Activated CD8-positive, alpha-beta memory T cell treated with anti-CD3 and anti-CD28 coated beads, Interleukin-2, amount 50 U/mL, for 48 hours (primary cell): ENCODE measurements around the gene ABCC3.
"Not testable (repeated sequence)": the region's sequence is repeated elsewhere in the genome, so short reads cannot be mapped to it uniquely, and the experiment has no call there.

Experiments
- DNase-seq: peaks from one replicate; pipeline ENCODE4 v3.0.0-alpha.2; 2020

Gene ABCC3

DNA sequence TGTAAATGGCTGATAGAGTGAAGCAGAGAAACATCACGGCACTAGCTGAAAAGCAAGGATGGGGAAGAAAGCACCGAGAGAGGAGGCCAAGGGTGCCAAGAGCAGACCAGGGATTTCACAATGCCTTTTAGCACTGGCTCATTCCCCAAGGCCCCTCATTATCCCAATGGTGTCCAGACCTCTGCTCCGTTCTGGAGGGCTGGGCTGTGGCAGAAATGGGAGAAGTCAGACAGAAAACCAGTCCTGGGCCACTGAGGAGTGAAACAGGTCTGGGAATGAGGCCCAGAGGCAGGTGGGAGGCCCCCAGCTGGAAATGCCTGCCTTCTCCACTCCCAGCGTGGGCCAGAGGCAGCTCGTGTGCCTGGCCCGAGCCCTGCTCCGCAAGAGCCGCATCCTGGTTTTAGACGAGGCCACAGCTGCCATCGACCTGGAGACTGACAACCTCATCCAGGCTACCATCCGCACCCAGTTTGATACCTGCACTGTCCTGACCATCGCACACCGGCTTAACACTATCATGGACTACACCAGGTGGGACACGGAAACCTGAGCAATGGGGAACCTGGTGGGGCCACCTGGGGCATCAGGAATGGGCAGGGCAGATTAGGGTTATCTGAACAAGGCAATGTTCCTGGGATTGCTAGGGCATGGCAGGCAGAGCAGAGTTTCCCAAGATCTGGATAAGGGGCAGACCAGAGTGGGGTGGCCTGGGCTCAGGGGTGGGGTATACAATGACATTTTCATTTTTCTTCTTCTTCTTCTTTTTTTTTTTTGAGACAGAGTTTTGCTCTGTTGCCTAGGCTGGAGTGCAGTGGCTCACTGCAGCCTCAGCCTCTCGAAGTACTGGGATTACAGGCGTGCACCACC is 52.8 kb downstream of the ABCC3 start:
- no peak for DNase-seq

DNA sequence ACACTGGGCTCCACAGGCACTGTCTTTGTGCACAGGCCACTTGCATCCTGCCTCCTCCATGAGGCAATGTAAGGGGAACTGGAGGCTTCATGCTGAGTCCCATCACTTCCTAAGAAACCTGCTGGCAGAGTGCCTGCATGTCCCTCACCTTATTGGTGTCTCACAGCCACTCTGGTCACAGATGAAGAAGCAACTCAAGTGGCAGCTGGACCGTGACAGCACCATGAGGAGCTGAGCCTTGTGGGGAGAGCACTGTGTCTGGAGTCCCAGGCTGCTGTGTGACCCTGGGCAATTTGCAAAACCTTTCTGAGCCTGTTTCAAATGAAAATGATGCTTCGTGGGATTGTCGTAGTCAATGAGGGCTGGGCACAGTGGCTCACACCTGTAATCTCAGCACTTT is 53.6 kb downstream of the ABCC3 start:
- no peak for DNase-seq

DNA sequence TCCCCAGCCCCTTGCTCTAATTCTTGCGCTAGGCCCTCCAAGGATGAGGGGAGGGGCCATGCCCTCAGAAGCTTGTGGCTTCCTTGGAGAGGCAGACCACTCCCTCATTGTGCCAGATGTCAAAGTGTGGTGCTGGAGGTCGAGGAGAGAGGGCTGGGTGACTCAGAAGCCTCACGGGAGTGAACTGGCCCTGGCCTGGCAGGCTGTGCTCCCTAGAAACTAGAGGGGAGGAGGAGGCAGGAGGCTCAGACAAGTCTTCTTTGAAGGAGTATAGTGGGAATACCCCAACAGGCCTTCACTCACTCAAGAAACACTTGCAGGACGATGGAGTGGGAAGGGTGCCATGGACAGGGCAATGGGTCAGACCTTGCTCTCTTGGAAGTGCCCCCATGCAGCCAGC is 54.6 kb downstream of the ABCC3 start:
- DNase-seq: no peak

DNA sequence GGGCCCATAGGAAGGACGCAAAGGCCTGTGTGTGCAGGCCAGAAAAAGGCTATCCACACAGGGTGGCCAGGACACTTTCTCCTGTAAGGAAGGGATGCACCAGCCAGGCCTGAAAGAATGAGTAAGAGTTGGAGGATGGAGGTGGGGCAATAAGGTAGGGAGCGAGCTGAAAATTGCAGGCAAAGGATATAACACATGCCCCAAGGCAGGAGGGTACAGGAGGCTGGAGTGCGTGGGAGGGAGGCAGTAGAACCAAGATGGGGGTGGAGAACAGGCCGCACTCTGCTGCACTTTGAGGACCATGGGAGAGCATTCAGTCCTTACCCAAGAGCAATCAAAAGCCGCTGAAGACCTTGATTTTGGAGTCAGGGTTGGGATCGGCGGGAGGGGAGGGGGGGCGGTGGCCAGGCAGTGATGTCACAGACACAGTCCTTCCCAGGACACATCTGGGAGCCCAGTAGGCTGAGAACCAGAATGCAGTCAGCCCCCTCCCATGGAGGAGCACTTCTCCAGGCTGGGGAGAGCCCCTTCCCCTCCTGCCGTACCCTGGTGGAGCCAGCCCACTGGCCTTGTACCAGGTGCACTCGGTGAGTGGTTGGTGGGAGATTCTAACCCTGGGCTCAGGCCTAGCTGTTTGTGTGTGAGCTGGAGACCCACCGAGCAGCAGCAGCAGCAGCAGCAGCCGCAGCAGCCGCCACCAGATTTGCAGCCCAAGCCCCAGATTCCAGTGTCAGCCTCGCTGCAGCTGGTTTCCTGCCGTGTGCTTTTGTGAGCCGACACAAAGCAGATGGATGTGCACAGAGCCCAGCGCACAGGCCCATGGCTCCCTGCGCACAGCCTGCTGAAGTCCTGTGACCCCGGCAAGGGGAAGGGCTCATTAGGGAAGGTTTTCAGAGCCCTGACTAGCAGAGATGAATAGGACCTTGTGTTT is 55.5 kb downstream of the ABCC3 start:
- no peak for DNase-seq

DNA sequence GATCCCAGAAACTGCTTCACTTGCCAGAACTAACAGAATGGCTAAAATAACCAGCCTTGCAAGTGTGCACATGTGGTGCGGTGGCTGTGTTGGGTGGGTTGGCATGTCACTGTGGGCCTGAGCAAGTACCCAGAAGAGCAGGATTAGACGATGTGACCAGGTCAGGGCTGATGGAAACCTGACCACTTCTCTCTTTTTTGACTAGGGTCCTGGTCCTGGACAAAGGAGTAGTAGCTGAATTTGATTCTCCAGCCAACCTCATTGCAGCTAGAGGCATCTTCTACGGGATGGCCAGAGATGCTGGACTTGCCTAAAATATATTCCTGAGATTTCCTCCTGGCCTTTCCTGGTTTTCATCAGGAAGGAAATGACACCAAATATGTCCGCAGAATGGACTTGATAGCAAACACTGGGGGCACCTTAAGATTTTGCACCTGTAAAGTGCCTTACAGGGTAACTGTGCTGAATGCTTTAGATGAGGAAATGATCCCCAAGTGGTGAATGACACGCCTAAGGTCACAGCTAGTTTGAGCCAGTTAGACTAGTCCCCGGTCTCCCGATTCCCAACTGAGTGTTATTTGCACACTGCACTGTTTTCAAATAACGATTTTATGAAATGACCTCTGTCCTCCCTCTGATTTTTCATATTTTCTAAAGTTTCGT is 56.3 kb downstream of the ABCC3 start:
- no peak for DNase-seq

DNA sequence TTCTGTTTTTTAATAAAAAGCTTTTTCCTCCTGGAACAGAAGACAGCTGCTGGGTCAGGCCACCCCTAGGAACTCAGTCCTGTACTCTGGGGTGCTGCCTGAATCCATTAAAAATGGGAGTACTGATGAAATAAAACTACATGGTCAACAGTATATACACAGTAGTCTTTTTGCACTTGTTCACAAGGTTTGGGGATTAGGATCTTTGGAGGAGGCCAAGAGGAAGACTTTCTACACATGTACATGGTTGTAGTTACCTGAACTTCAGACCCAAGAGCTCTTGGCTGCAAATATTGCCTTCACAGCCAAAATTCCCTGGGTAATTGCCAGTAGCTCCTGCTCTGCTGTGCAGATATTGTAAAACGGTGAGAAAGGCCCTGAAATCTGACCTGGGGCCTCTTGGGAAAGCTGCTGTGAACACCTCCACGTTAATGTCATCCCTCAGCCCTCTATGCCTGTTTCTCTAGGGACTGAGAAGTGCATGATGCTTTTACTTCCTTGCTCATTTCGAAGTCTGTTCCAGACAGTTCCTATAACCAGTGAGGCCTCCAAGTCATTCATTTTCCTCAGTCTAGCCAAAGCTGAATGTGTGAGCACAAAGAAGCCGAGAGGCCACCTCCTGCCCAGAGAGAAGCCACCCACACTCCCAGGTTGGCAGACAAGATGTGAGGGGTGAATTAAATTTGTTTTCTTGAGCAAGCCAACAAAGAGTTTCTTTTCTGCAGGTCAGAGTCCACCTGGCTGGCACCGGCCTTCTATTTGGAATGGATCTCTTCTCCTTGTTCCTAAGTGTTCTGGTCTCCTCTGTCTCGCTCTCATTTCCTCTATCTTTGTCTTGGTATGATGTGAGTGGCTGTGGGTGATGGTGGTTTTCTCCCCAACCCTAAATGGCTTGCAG is 57.1 kb downstream of the ABCC3 start:
- no peak for DNase-seq

DNA sequence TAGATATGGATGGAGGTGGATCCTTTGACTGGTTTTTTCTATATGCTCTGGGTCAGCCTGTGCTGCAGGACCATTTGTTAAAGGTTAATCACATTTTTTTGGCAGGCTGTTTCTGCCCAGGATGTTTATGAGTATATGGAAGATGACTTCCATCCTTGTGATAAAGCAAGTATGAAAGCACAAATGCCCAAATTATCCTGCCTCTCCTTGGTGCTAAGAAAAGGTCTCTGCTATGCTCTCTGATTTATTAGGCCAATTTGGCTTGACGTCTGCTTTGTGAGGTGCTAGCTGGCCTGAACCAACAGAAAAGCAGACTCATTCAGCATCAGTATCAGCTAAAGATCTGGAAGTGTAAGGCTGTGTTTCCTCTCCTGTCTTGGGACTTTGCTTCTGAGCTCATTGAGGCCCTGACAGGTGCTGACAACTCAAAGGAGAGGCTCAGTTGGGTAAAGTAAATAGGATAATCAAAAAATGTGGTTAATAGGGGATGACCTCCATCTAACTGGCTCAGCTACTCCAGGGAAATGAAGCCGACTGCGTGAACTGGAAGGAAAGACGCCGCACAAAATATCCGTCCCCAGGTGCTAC is 57.9 kb downstream of the ABCC3 start:
- no peak for DNase-seq

DNA sequence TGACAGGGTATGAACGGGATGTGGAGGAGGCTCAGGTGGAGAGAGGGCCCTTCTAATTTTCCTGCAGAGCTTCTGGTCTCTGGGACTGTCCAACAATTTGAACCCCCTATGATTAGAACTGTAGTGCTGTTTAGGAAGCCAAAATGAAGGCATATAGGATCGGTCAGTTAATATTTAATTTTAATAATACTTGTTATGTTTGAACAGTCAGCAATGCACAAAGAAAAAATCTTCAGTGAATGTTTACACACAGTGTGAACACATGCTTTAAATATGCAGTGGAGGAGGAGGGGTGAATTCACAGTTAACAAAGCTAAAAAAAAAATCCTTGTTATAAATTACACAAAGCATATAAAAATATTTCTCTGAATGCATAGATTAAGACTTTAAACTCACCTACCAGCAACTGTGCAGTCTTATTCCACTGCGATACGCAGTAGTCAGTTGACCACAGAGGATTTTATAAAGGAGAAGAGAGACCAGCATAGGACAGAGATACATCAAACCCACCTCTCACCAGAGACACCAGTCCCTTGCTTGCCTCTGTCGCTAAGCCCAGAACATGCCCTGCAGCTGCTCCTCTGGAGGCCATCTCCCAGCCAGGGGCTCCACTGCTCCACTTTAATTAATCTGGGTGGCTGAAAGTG is 58.5 kb downstream of the ABCC3 start:
- DNase-seq: no peak

DNA sequence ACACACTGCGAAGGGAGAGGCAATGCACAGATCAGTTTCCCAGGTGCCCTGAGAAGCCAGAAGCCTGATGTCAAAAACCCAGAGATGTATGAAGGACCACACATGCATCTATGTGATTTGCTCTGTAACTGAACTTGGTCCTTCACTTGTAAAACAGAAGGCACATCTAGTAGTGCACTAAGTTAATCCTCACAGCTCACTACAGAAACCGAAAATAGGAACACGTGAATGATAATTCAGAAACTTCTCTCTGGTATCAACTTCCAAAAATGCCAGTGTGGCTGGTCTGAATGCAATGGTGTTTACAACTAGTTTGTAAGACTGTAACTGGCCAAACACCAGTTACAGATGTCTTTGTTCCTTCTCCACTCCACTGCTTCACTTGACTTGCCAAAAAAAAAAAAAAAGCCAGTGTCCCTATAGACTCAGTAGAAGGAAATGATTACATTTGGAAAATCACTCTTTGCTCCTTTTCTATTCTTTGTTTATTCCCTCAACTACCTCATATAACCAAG is 61.7 kb downstream of the ABCC3 start:
- DNase-seq: no peak

DNA sequence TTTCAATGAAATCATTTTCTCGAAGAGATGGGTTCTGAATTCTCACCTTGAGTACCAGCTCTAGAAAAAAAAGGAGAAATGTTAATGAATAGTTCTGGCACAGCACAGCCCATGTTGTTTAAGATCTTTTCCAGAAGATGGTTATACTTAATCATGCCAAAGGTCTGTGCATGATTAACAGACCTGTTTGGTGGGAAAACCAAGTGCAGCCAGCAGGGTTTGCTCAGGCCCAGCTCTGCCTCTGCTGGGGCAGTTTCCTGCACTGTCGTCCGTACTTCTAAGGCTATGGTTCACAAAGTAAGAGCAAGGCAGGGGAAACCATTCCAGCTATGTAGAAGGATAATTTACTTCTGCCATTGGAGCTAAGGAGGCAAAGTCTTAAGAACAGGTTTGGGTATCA is 62.4 kb downstream of the ABCC3 start:
- no peak for DNase-seq

DNA sequence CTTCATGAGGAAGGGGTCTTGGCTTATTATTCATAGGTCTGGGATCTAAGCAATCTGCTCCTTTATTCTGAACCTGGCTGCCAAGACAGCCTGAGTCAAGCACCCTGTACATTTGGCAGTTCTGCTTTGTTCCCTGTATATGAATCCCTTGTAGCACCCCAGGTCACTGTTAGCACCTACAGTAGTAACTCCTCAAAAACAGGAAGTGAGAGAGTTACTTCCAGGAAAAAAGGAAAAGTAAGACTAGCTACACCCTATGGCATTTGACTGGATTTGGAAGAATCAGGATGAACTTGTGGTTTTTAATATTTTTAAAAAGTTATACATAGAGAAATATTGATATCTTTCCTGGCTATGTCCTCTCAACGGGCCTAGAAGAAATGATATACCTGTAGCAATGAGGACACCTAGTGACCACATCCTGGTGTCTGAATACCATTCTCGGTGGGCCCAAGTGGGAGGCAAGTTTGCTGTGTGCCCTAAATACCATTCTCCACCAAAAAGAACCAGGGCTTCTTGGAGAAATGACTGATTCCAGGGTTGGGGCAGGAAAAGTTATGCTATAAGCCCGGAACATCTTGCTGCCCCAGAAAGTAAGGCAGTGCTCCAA is 63.1 kb downstream of the ABCC3 start:
- no peak for DNase-seq

DNA sequence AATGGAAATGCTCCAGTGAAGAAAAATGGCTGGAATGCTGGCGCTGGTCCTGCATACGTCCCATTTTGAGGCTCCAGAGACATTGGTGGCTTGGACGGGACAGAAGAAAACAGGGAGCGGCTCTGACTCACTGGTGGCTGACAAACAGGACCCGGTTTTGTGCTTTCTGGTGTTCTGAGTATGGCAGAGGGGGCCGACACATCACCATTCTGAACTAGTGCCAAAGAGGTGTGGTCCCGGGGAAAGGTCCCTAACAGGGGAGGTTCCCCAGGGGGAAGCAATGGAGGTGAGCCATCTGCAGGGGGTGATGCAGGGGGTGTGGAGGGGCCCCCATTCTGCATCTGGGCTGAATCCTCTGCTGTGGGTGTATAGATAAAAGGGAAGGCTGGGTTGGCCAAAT is 64.7 kb downstream of the ABCC3 start:
- no peak for DNase-seq

DNA sequence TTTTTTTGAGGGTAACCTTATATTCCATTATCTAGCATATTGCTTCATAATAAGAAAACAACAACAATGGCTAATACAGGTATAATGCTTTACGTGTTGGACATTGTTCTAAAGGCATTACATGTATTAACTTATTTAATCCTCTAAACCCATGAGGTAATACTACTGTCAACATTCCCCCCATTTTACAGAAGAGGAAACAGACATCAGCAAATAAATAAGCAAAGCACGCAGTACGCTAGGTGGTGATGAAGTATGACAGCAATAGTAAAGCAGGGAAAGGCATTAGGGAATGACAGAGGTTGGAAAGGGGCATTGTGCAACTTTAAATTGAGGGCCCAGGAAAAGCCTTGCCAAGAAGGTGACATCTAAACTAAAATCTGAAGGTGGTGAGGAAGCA is 68.5 kb downstream of the ABCC3 start:
- DNase-seq: no peak

DNA sequence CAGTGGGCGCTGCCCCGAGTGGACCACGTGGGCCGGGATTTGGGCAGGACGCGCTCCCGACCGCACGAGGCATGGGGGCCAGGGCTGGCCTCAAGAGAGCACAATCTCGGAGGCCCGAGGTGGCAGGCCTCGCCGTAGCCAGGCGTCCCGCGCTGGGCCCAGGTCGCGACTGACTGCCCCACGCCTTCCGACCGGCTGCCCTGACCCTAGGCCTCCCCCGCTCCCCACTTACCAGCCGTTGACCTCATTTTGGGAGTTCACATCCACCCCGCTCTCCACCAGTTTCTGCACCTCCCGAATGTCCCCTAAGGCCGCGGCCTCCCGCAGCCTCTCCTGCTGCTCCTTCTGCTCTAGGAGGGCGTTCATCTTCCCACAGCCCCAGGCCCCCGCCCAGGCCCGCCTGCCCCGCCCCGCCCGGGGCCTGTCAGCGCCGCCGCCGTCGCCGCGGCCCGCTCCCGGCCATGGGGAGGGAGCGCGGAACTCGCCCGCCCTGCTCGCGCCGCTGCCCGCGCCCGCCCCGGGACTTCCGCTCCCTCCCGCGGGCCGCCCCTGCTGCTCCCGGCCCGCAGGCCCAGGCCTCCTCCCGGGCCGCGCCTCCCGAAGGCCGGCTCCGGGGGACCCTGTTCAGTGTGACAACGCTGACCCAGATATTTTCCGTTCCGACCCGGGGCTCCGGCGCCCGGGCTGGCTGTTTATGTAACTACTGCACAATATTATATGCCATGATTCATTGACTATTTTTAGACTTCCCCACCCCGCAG is 72.8 kb downstream of the ABCC3 start, which contains the start of gene ANKRD40:
Gene ANKRD40 (minus strand): TSS at position 626 of the 761 bp plus-strand sequence. CDS start 260 bp downstream, at position 366.
- DNase-seq: peak; percentile 96

DNA sequence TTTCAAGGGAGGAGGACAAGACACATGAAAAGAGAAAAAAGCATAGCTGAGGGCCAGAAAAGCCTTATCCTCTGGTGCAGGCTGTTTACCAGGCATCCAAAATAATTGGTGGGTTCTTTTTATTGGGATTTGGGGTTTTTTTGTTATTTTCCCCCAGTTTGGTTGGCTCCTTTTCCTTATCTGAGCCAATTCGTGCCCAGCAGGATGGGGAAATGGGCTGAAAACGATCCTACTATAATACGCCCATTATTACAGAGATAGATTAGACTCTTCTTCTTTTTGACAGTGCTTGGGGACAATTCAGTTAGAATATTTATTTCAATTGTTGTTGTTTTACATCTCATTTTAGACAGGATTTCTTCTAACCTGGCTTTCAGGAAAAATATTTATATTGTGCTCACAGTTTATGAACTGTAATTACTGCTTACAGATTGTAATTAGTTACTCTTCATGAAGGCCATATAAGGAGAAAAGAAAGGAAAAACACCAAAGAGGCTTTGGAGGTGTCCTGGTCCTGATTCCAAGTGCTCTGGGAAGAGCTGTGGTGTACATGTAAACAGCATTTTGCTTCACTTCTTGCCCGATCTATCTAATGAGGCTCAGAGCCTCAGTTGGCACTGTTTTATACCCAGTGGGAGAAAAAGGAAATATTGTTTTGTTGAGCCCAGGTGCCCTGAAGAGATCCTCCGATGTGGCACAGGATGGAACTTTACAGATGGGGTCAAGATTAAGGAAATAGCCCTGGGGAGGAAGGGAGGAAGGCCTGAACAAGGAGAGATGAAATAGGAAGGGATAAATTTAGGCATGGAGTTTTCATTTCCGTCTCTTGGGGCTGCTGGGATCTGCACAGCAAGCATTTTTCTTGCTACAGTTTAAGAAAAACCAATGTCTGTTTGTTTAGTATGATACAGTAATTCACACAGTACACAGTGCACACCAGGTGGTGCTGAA is 73.6 kb downstream of the ABCC3 start:
- no peak for DNase-seq

DNA sequence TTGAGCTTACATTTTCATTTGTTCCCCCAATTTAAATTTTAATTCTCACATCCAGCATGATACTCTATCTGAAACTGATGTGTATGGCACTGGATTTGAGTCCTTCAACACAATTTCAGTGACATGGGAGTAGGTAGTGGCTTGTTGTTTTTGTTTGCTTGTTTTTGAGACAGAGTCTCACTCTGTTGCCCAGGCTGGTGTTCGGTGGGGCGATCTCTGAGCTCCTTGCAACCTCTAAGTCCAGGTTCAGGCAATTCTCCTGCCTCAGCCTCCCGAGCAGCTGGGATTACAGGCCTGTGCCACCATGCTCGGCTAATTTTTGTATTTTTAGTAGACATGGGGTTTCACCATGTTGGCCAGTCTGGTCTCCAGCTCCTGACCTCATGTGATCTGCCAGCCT is 74.4 kb downstream of the ABCC3 start:
- not testable (repeated sequence) for DNase-seq

DNA sequence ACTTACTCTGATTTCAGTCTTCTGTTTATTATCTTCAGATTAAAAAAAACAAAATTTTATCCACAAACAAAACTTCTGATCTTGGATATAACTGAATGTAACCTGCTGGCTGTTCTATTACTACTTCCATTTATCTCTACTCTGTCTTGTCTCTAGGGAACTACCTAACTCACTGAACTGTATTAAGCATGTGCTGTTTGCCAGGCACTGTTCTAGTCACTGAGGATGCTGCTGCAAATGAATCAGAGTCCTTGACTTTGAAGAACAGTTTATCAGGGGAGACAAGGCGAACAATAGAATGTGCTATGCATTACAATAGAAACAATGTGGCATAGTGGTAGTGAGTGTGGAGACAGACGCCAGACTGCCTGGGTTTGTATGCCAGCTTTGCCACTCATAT is 75.3 kb downstream of the ABCC3 start:
- DNase-seq: no peak

DNA sequence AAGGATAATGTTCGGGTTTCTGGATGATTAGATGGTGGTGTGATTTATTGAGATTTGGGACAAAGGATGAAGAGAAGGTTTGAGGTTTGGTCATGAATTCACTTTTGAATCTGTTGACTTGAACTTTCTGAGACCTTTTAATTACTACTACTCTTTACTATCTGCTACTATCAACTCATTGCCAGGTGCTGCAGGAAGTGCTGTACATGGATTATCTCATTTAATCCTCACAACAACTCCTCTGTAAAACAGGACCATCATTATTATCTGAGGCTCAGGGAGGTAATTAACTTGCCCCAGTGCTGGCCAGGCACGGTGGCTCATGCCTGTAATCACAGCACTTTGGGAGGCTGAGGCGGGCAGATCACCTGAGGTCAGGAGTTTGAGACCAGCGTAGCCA is 76.0 kb downstream of the ABCC3 start:
- no peak for DNase-seq

DNA sequence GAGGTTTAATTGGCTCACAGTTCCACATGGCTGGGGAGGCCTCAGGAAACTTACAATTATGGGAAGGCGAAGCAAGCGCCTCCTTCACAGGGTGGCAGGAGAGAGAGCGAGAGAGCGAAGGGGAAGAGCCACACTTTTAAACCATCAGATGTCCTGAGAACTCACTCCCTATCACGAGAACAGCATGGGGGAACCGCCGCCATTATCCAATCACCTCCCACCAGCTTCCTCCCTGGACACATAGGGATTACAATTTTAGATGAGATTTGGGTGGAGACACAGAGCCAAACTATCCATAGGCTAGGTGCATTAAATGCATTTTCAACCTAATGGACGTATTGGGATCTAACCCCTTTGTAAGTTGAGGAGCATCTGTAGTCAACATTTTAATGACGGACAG is 78.0 kb downstream of the ABCC3 start:
- DNase-seq: no peak
